ENCODE results near the gene EFCAB8. TPM values are rescaled to one million over a fixed set of nuclear protein-coding genes. Genes with fewer than 3 reads are reported as not detected.

EFCAB8 gene
- total and polyA plus RNA-seq, 7 donors: 0.03 to 0.08 (median 0.04) TPM; not detected in 4

DNA sequence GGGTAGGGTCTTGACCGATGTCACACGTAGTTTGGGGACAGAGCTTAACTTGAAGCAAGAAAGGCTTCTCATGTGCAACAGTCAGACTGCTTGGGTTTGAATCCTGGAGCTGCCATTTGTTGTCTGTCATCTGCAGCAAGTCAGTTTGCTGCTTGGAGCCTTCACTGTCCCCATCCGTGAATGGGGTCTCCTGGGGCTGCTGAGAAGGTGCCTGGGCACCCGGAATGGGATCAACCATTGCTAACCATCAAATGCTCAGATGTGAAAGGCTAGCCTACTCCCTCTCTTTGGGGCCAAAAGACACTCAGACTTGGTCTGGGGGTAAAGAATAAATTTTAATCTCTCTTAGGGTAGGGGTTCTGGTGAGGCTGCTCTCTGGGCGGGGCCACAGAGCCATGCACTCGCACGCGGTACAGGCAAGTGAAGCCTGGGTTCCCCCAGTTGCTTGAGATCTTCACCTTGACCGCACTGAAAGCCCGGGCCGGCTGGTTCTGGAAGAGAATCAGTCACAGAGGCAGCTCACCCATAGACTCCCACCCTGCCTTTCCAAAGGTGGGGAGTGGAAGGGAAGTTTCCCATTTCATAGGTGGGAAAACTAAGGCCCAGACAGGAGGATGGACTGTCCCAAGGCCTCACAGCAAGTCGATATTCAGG lies 124.9 kb downstream of the EFCAB8 start:
- no peak overlapping the region for H3K27ac ChIP-seq

DNA sequence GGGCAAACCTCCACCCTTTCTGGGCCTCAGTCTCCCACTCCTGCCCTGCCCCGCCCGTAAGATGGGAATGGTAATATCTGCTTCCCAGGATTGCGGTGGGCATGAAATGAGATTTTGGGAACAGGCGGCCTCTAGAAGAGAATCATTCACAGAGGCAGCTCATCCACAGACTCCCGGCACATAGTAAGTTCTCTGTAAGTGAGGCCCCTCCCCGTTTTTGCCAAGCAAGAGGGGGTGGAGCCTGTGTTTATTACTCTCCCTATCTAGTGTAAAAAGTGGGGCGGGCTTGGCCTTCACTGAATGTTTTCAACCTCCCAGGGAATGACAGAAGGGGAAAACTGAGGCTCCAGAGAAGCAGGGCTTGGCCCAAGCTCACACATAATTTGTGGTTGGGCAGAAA lies 125.5 kb downstream of the EFCAB8 start:
- TF ChIP-seq, protein P1, sequence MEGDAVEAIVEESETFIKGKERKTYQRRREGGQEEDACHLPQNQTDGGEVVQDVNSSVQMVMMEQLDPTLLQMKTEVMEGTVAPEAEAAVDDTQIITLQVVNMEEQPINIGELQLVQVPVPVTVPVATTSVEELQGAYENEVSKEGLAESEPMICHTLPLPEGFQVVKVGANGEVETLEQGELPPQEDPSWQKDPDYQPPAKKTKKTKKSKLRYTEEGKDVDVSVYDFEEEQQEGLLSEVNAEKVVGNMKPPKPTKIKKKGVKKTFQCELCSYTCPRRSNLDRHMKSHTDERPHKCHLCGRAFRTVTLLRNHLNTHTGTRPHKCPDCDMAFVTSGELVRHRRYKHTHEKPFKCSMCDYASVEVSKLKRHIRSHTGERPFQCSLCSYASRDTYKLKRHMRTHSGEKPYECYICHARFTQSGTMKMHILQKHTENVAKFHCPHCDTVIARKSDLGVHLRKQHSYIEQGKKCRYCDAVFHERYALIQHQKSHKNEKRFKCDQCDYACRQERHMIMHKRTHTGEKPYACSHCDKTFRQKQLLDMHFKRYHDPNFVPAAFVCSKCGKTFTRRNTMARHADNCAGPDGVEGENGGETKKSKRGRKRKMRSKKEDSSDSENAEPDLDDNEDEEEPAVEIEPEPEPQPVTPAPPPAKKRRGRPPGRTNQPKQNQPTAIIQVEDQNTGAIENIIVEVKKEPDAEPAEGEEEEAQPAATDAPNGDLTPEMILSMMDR (IDR thresholded peaks at IDR 0.05): no peak
- no peaks in the 10 kb centered on the region for H3K9me3 ChIP-seq
- DNase-seq (no peak), ATAC-seq (no peak)
- intact Hi-C loops (cut with DNase I): no loop called here
- H3K4me1 ChIP-seq: no peaks in the 10 kb centered on the region
- 69 to 77% (median 76%) methylated on average over 7 of the region's 7 CpGs for WGBS, 3 donors
- no peak overlapping the region for H3K27ac ChIP-seq
- no peaks in the 10 kb centered on the region for H3K27me3 ChIP-seq (ENCODE audit: insufficient read depth in 3 of 3, low read length in 2 of 3)
- H3K4me3 ChIP-seq: no peak overlapping the region
- H3K36me3 ChIP-seq (ENCODE audit: insufficient read depth in 1 of 2, low read depth in 1 of 2): no peaks in the 10 kb centered on the region

More for the DNA sequence above, 124.9 kb downstream of the EFCAB8 start:
- Histone ChIP-seq H3K36me3 (ENCODE audit: insufficient read depth in 1 of 2, low read depth in 1 of 2) (no peaks in the 10 kb centered on the region), H3K4me1 (no peaks in the 10 kb centered on the region), H3K4me3 (no peak overlapping the region), H3K27me3 (ENCODE audit: insufficient read depth in 3 of 3, low read length in 2 of 3) (no peaks in the 10 kb centered on the region), H3K9me3 (no peaks in the 10 kb centered on the region)
- 82 to 85% (median 82%) methylated on average over 12 of the region's 12 CpGs for WGBS, 3 donors
- no peak for ATAC-seq
- TF ChIP-seq, protein P1 (IDR thresholded peaks at IDR 0.05): no peak
- DNase-seq: no peak
- intact Hi-C loops (cut with DNase I): no loop called here

- Histone ChIP-seq H3K4me1 (no peaks in the 10 kb centered on the region), H3K36me3 (ENCODE audit: insufficient read depth in 1 of 2, low read depth in 1 of 2) (no peaks in the 10 kb centered on the region), H3K27ac (no peak overlapping the region), H3K4me3 (no peak overlapping the region), H3K27me3 (ENCODE audit: insufficient read depth in 3 of 3, low read length in 2 of 3) (no peaks in the 10 kb centered on the region), H3K9me3 (no peaks in the 10 kb centered on the region)
- intact Hi-C loops (cut with DNase I): no loop called here
- TF ChIP-seq, protein P1 (IDR thresholded peaks at IDR 0.05): no peak
- 81 to 82% (median 81%) methylated on average over 8 to 9 of the region's 9 CpGs for WGBS, 3 donors
- ATAC-seq (no peak), DNase-seq (no peak)
Observed at GRCh38 chr20:32984631-32985354, 126.1 kb downstream of the EFCAB8 start.

- 83 to 86% (median 84%) methylated on average over 6 of the region's 6 CpGs for WGBS, 3 donors
- TF ChIP-seq, protein P1 (IDR thresholded peaks at IDR 0.05): no peak
- no peaks in the 10 kb centered on the region for H3K9me3 ChIP-seq
- H3K4me3 ChIP-seq: no peak overlapping the region
- no peaks in the 10 kb centered on the region for H3K4me1 ChIP-seq
- H3K27ac ChIP-seq: no peak overlapping the region
- H3K36me3 ChIP-seq (ENCODE audit: insufficient read depth in 1 of 2, low read depth in 1 of 2): no peaks in the 10 kb centered on the region
- ATAC-seq (no peak), DNase-seq (no peak)
- intact Hi-C loops (cut with DNase I): no loop called here
- no peaks in the 10 kb centered on the region for H3K27me3 ChIP-seq (ENCODE audit: insufficient read depth in 3 of 3, low read length in 2 of 3)
Observed at GRCh38 chr20:32985596-32985995, 126.9 kb downstream of the EFCAB8 start.
